Neural crest cell (in vitro differentiated cells): ENCODE results near the gene GLB1L2. TPM values are rescaled to one million over a fixed set of nuclear protein-coding genes. Genes with fewer than 3 reads are reported as not detected.

Experiments
- DNase-seq: peaks from one replicate; pipeline ENCODE4 v3.0.0; 2021; ENCODE audit warnings: low read depth, mixed read lengths, low spot score
- H3K27ac Mint-ChIP-seq: one replicate; pipeline ENCODE4 v1.8.0; 2021; ENCODE audit warnings: mild to moderate bottlenecking, mixed read lengths; ENCODE audit not compliant: unreplicated experiment
- H3K27me3 Mint-ChIP-seq: 2 replicates; pipeline ENCODE4 v1.8.0; 2021; ENCODE audit warnings: low read depth, mild to moderate bottlenecking, mixed read lengths
- H3K36me3 Mint-ChIP-seq: 2 replicates; pipeline ENCODE4 v1.8.0; 2021; ENCODE audit warnings: low read depth, mild to moderate bottlenecking, mixed read lengths
- H3K4me1 Mint-ChIP-seq: 2 replicates; pipeline ENCODE4 v1.8.0; 2021; ENCODE audit warnings: mixed read lengths
- H3K4me3 Mint-ChIP-seq: one replicate; pipeline ENCODE4 v1.8.0; 2021; ENCODE audit warnings: mild to moderate bottlenecking, mixed read lengths
- H3K9me3 Mint-ChIP-seq: 2 replicates; pipeline ENCODE4 v1.8.0; 2021; ENCODE audit warnings: mixed read lengths
- CTCF ChIP-seq: fragments of 200-600 bp; sonication (generic); conservative IDR thresholded peaks from 2 replicates; pipeline ENCODE4 v1.5.0; 2021; ENCODE audit warnings: antibody characterized with exemption, mild to moderate bottlenecking
- total RNA-seq: library from RNA; stranded (reverse); gene quantifications from 2 replicates; pipeline ENCODE4 v1.2.1, GENCODE V29; 2021

GLB1L2 gene
- total RNA-seq, 1 donor from 2014 or later, result 15.4 TPM

- no peak for TF ChIP-seq CTCF
- Mint-ChIP-seq H3K9me3 (no peaks in the 10 kb centered on the region), H3K27ac (no peak overlapping the region), H3K27me3 (no peaks in the 10 kb centered on the region), H3K4me3 (no peak overlapping the region), H3K4me1 (peaks cover 5% of the 10 kb centered on the region), H3K36me3 (no peaks in the 10 kb centered on the region)
- DNase-seq, result no peak
Measured at GRCh38 chr11:134361661-134362060, 29.9 kb downstream of the GLB1L2 start.

- H3K27me3 Mint-ChIP-seq, result no peaks in the 10 kb centered on the region
- TF ChIP-seq CTCF, result no peak
- no peak overlapping the region for H3K27ac Mint-ChIP-seq
- H3K9me3 Mint-ChIP-seq, result no peaks in the 10 kb centered on the region
- H3K36me3 Mint-ChIP-seq, result no peaks in the 10 kb centered on the region
- H3K4me1 Mint-ChIP-seq, result peaks cover 5% of the 10 kb centered on the region
- DNase-seq, result no peak
- H3K4me3 Mint-ChIP-seq, result no peak overlapping the region
Measured at GRCh38 chr11:134362192-134362901, 30.6 kb downstream of the GLB1L2 start.

- Mint-ChIP-seq H3K4me3 (no peak overlapping the region), H3K9me3 (no peaks in the 10 kb centered on the region), H3K36me3 (no peaks in the 10 kb centered on the region), H3K27me3 (no peaks in the 10 kb centered on the region), H3K27ac (no peak overlapping the region), H3K4me1 (peaks cover 5% of the 10 kb centered on the region)
- TF ChIP-seq CTCF, result no peak
- DNase-seq, result no peak
Measured at GRCh38 chr11:134363161-134363560, 31.4 kb downstream of the GLB1L2 start.

- H3K27me3 Mint-ChIP-seq, result no peaks in the 10 kb centered on the region
- TF ChIP-seq CTCF, result no peak
- H3K9me3 Mint-ChIP-seq, result no peaks in the 10 kb centered on the region
- H3K27ac Mint-ChIP-seq, result no peak overlapping the region
- peaks cover 5% of the 10 kb centered on the region for H3K4me1 Mint-ChIP-seq
- H3K4me3 Mint-ChIP-seq, result no peak overlapping the region
- no peak for DNase-seq
- no peaks in the 10 kb centered on the region for H3K36me3 Mint-ChIP-seq
Measured at GRCh38 chr11:134363592-134363991, 31.8 kb downstream of the GLB1L2 start.

- peaks cover 5% of the 10 kb centered on the region for H3K4me1 Mint-ChIP-seq
- H3K27me3 Mint-ChIP-seq, result no peaks in the 10 kb centered on the region
- no peak for DNase-seq
- no peak for TF ChIP-seq CTCF
- no peak overlapping the region for H3K4me3 Mint-ChIP-seq
- no peaks in the 10 kb centered on the region for H3K36me3 Mint-ChIP-seq
- H3K27ac Mint-ChIP-seq, result no peak overlapping the region
- no peaks in the 10 kb centered on the region for H3K9me3 Mint-ChIP-seq
Measured at GRCh38 chr11:134364261-134364660, 32.5 kb downstream of the GLB1L2 start.
